GM21737 (cell line): ENCODE measurements around the gene SLFN12.
"Not testable (repeated sequence)": the region's sequence is repeated elsewhere in the genome, so short reads cannot be mapped to it uniquely, and the experiment has no call there.

Experiments
- ATAC-seq: cut with Tn5 transposase; IDR thresholded peaks from one replicate; pipeline ENCODE4 v1.9.1; 2021; ENCODE audit warnings: mild to moderate bottlenecking, moderate library complexity; ENCODE audit not compliant: unreplicated experiment

SLFN12 gene

DNA sequence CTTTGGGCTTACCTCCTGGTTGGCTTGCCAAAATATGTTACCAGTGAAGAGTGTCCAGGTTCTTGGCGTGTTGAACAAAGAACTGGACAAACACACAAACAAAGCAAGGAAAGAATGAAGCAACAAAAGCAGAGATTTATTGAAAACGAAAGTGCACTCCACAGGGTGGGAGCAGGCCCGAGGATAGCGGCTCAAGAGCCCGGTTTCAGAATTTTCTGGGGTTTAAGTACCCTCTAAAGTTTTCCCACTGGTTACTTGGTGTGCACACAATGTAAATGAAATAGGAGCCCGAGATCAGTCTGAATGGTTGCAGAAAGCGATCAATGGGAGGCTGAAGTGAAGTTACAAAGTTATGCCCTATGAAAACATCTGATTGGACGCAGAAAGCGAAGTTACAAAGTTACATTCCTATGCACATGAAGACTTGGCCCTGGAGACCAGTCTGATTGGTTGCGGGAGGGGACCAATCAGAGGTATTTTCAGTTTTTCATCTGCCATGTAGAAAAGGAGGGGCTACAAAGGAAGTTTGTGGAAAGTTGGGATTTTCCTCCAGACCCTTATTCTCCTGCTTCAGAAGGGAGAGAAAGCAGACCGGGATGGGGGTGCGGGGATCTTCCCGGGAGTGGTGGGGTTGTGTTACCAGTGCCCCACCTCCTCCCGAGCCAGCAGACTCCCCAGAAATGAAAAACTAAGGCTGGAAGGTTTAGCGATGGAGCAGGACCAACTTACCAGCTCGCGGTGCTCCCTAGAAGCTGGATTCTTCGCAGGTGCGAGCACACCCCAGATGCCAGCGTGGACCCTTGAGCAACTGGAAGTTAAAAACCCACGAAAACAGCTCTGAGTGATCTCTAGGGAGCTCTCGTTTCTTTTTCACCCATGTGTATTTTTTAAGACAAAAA lies at the start of gene SLFN12:
Gene SLFN12 (minus strand): TSS at position 325 of the 899 bp plus-strand sequence. CDS start 9,472 bp downstream, outside the sequence.
- peak; percentile 79 for ATAC-seq

DNA sequence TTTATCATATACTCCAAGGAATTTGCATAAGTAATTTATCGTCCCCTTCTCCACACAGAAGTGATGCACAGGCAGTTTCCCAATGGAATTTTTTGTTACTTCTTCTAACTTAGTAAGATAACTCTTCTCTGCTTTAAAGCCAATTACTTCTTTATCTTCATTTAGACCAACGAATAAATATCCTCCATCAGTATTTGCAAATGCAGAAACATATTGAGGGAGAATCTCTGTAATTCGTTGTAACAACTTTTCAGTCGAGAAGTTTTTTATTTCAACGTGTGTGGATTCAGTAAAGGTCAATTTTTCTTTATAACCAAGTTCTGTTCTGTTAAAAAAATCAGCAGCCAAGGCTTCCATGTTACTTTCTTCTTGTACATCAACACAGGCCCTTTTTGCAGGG lies 47.0 kb upstream of the SLFN12 start:
- ATAC-seq = no peak

DNA sequence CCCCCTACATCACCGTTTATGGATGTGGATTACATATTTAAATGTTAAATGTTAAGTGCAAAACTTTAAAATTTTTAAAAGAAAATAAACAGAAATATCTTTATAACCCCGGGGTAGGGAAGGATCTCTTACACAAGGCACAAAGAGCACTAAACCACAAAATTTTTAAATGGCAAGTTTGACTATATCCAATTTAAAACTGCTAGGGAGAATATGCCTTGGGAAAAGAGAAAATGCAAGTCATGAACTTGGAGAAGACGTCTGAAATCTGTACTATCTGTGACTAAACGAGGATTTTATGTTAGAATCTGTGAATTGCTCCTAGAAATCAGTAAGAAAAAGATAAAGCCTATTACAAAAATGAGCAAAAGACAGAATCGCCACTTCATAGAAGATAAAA lies 44.9 kb upstream of the SLFN12 start:
- no peak for ATAC-seq

DNA sequence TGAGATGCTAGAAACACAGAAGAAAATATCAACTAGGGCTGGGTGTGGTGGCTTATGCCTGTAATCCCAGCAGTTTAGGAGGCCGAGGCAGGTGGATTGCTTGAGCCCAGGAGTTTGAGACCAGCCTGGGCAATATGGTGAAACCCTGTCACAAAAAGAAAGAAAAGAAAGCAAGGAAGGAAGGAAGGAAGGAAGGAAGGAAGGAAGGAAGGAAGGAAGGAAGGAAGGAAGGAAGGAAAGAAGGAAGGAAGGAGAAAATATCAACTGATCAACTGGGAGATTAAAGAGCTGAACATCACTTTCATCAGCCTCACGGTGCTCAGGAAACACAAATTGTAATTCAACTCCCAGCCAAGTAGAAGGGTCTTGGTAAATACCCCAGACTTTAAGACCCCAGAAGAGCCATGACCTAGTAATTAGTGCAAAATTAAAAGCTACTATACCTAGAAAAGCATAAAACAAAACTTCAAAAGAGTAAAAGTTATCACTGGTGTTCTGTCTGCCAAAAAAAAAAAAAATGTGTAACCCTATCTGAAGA lies 44.1 kb upstream of the SLFN12 start:
- ATAC-seq = no peak

DNA sequence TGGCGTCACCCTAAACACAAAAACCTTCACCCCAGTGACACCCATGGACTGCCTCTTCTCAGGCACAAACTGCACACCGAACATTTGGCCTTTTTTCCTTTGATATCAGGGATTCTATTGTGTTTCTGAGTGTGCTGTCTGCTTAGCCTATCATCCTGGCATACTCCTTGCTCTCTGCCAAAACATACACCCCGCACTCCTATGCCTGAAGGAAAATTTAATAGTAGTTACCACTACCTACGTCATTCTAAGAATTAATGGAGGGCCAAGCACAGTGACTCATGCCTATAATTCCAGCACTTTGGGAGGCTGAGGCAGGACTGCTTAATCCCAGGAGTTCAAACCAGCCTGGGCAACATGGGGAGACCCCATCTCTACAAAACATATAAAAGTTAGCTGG lies 36.2 kb upstream of the SLFN12 start:
- no peak for ATAC-seq

DNA sequence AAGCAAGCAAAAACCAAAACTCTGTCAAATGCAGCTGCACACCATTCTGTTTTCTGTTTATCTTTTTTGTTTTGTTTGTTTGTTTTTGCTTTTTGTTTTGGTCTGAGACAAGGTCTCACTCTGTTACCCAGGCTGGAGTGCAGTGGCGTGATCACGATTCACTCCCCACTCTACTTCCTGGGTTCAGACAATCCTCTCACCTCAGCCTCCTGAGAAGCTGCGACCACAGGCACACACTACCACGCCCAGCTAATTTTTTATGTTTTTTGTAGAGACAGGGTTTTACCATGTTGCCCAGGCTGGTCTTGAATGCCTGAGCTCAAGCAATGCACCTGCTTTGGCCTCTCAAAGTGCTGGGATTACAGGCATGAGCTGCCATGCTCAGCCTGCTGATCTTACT lies 35.5 kb upstream of the SLFN12 start:
- ATAC-seq = no peak

DNA sequence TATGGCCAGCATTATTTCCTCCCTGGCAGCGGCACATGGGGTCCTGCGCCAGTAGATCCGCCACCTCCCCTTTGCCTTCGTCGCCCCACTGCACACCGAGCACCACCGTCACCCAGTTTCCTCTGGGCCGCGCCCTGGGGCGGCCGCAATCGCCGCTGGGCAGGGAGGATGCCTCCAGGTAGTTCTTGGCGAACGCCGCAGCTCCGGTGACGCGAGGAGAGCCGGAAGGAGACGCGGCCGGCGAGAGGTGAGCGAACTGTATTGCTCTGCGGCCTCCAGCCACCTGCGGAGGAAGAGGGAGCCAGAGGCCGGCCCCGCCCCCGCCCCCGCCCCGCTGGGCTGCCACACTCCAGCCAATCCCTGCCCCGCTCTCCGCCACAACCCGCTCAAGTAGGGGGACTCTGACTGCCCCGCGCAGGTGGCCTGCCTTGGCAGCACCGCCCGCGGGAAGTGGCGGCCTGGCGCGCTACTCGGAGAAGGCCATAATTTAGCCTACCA lies 28.1 kb upstream of the SLFN12 start:
- ATAC-seq = peak; percentile 92

DNA sequence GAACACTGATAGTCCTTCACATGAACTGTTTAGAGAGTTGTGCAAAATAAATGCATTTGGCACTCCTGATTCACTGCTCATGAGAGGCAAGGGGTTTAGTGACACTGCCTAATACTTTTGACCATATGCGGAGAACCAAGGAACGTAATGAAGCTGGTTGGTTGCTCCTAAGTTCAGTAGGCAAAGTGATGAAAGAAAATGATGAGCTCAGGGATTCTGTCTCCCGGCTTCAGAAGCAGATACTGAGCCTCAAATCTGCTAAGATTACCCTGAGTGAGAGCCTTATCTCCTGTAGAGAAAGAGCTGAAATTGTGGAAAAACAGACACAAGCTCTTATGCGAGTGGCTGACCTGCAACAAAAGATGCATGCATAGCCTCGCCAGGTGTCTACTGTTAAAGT lies 21.7 kb upstream of the SLFN12 start:
- not testable (repeated sequence) for ATAC-seq

DNA sequence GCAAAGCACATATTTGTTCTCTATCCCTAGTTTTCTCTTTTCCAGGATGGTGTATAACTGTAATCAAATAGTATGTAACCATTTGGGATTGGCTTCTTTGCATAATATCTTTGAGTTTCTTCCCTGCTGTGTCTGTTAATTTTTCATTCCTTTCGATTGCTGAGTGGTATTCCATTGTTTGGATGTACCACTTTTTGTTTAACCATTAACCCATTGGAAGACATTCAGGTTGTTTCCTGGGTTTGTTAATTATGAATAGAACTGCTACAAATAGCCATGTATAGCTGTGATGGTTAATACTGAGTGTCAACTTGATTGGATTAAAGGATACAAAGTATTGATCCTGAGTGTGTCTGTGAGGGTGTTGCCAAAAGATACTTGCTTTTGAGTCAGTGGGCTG lies 20.9 kb upstream of the SLFN12 start:
- no peak for ATAC-seq

DNA sequence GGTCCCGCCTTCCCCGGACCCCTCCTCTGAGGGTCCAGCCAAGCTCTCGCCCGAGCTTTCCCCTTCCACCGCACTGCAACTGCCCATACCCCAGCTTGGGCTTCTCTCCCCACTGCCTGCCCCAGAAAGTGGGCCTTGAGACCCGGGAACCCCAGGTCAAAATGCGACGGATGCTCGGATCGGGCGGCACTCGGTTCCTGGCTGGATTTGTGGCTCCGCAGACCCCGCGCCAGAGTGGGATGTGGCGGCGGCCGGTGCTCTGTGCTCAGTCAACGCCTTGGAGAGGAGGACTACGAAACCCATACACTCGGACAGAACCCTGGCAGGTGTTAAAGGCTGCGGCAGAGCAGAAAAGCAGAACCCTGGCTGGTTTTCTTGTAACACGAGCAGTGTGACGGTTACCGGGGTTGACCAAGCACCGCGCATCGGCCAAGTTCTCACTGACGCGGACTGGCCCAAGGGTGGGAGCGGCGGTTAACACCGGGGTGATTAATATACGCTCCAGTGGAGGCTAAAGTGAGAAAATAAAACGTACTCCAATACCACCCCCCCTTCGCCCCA lies 17.2 kb upstream of the SLFN12 start:
- ATAC-seq = no peak

DNA sequence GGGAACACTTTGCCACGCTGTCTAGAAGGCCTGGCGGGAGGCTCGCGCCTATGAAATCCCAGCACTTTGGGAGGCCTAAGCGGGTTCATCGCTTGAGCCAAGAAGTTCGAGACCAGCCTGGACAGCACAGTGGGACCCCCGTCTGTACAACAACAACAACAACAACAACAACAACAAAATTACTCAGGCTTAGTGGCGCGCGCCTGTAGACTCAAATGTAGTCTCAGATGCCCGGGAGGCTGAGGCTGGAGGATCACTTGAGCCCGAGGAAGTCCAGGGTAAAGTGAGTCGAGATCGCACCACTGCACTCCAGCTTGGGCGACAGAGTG lies 16.6 kb upstream of the SLFN12 start:
- no peak for ATAC-seq

DNA sequence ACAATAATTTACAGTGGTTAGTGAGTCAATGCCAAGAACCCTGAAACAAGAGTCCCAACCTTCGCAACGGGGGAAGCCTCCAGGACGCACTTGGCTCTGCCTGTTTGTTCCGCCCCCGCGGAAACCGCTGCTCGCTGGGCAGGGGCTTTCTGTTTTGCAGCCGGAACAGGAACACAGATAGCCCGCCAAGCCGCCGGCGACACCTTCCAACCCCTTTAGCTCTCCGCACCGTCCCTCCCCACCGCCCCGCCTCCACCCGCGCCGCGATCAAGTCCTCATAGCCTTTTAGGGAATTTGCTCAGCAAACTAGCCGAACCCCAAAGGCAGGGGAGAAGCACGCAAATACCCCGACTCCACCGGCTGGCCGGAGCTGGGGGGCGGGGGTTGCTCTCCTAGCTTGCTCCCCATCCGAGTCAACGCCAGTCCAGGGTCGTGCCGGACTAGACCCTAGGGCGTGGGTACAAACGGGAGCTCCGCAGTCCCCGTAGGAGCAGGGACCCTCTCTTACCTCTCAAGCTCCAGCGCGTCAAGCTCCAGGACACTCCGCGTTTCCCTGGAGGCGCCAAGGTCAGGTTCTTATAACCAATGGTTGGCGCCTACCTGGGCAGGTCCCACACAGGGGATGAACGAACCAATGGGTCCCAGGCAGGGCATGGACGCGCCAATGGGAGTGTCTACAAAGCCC lies 16.1 kb upstream of the SLFN12 start, which contains the start of gene SLFN13:
Gene SLFN13 (minus strand): TSS at position 553 of the 685 bp plus-strand sequence. CDS start 3,086 bp downstream, outside the sequence.
- peak; percentile 71 for ATAC-seq

DNA sequence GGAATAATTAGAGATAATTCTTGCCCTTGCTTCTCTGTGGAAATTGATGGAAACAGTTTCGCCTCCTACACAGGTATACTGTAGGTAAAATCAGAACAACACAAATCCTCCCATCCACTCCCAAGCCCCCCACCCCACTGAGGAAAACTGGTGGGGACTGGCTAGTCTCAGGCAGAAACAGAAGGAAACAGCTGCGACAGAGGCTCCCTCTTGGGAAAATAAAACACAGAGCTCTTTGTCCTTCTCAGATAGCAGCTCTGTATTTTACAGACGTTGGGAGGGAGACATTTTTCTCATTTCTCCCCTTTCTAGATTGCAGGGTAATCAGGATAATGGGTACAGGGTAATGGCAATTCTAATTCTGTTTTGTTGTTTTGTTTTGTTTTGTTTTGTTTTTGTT lies 15.2 kb upstream of the SLFN12 start:
- ATAC-seq = no peak

DNA sequence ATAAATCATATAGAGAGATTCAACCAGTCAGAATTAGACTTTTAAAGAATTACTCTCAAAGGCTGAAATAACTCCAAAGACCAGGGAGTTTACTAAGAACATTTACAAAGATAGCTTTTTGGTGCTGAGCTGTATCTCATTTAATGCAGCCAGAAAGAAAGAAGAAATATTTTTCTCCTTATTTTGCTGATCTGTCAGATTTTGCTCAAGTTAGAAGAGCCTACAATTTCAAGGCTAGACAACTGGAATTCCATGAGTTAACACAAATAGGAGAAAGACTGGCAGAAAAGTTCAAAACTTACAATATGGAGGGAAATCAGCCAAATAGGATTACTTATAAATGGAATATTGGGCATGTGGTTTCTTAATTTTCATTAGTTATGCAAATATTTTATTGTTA lies 6.1 kb upstream of the SLFN12 start:
- no peak for ATAC-seq

DNA sequence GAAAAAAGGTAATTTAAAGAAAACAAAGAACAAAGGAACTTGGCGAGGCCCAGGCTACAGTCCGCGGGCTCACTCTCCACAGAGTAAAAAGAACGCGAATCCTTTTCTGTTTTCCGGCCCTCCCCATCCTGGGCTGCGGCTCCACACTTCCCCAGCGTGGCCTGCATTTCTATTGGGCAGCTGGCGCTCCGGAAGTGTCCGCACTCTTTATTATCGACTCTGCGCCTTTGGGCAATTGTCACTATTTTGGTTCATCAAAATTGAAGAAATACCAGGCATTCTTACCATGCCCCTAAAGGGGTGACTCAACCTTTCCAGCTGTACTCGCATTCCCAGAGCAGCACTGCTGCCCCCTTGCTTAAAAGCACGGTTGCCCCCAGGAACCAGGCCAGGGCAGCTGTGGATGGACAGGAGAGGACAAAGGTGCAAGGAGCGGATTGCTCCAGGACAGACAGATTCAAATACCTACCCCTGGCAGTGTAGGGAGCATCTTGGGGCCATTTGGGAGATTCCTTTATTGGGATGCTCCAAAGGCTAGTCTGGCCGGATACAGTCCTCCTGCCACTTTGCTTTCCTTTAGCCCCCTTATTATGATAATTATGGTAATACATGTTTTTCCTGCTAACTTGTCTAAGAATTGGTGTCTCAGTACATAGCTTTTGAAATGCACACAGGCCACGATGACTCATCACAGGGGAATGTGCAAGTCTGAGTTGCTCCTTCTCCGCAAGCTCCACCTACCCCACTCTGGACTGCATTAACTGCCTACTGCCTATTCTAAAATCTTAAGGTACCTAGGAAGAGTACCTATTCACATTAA lies 985 bp upstream of the SLFN12 start:
- ATAC-seq = no peak

DNA sequence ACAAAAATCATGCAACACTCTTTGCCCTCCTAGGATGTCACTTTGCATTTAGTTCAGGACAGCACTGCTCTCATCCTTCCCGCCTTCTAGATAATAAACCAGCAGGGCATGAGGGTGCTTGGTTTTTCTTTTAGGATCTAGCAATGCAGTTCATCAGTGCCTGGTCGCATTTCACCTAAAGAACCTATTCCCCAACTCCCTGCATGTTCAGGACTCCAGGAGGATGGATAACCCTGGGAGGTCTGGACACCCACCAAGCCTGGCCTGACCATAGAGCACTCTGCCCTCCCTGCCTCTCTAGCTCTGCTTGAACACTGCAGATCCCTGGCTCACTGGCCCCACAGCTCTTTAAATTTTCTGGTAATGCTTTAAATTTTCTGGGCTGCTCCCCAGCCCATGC lies 2.6 kb downstream of the SLFN12 start:
- ATAC-seq = no peak

DNA sequence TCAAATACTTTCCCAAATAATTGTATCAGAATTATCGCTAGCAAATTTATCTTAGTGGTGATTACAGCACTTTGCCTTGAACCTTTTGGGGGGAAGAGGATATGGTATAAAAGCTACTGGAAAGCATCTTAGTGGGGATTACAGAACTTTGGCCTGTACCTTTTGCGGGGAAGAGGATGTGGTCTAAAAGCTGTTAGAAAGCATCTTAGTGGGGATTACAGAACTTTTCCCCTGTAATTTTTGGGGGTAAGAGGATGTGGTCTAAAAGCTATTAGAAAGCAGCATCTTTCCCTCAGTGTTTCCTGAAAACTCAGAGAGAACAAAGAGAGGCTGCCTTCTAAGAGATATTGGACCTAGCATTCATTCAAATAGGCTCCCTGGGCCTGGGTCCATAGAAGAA lies 4.1 kb downstream of the SLFN12 start:
- no peak for ATAC-seq

DNA sequence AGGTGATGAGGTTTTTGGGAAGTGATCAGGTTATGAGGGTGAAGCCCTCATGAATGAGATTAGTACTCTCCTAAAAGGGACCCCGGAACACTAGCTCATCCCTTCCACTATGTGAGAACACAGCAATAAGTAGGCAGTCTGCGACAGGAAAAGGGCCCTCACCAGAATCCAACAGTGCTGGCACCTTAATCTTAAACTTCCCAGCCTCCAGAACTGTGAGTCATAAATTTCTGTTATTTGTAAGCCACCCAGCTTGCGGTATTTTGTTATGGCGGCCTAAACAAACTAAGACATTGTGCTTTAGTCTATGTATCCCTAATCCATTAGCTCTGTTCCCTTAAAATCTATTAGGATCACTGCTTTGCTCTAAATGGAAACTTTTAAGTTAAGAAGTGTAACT lies 8.5 kb downstream of the SLFN12 start:
- no peak for ATAC-seq

DNA sequence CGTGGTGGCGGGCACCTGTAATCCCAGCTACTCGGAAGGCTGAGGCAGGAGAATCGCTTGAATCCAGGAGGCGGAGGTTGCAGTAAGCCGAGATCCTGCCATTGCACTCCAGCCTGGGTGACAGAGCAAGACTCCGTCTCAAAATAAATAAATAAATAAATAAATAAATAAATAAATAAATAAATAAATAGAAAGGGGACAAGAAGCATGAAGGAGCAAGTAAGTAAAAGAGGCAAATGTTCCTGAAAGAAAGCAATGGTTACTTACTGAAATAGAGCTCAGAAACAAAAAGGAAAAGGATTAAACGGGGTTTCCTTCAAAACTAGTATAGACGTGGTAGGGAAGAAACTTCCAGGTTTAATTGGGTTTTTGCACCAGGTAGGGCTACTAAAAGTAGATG lies 11.2 kb downstream of the SLFN12 start:
- not testable (repeated sequence) for ATAC-seq

DNA sequence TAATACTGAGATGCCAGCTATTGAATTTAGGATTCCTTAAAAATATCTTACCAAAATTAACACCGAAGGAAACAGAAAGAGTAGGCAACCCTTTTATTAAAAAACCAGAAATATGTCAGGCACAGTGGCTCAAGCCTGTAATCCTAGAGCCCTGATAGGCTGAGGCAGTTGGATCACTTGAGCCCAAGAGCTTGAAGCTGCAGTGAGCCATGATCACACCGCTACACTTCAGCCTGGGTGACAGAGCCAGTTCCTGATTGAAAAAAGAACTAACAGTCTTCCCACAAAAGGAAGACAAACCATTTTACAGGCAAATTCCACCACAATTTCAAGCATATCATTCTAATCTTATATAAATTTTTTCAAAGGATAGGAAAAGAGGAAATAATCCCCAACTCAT lies 15.6 kb downstream of the SLFN12 start:
- no peak for ATAC-seq

DNA sequence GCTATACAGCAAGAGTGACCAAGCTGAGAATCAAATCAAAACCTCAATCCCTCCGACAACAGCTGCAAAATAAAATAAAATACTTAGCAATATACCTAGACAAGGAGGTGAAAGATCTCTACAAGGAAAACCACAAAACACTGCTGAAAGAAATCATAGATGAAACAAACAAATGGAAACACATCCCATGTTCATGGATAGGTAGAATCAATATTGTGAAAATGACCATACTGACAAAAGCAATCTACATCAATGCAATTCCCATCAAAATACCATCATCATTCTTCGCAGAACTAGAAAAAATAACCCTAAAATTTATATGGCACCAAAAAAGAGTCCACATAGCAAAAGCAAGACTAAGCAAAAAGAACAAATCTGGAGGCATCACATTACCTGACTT lies 17.6 kb downstream of the SLFN12 start:
- not testable (repeated sequence) for ATAC-seq
